ENCODE data around the gene NBEA.

- TF ChIP-seq CTCF (conservative IDR thresholded peaks at IDR 0.05; ENCODE audit: low read depth in 2 of 2) (no peak), EZH2 (IDR thresholded peaks at IDR 0.05; ENCODE audit: low read depth, unreplicated experiment) (no peak), EZH2phosphoT487 (IDR thresholded peaks at IDR 0.05; ENCODE audit: unreplicated experiment) (no peak), POLR2AphosphoS5 (IDR thresholded peaks at IDR 0.05; ENCODE audit: low read depth) (no peak)
- TF ChIP-seq, protein P1, sequence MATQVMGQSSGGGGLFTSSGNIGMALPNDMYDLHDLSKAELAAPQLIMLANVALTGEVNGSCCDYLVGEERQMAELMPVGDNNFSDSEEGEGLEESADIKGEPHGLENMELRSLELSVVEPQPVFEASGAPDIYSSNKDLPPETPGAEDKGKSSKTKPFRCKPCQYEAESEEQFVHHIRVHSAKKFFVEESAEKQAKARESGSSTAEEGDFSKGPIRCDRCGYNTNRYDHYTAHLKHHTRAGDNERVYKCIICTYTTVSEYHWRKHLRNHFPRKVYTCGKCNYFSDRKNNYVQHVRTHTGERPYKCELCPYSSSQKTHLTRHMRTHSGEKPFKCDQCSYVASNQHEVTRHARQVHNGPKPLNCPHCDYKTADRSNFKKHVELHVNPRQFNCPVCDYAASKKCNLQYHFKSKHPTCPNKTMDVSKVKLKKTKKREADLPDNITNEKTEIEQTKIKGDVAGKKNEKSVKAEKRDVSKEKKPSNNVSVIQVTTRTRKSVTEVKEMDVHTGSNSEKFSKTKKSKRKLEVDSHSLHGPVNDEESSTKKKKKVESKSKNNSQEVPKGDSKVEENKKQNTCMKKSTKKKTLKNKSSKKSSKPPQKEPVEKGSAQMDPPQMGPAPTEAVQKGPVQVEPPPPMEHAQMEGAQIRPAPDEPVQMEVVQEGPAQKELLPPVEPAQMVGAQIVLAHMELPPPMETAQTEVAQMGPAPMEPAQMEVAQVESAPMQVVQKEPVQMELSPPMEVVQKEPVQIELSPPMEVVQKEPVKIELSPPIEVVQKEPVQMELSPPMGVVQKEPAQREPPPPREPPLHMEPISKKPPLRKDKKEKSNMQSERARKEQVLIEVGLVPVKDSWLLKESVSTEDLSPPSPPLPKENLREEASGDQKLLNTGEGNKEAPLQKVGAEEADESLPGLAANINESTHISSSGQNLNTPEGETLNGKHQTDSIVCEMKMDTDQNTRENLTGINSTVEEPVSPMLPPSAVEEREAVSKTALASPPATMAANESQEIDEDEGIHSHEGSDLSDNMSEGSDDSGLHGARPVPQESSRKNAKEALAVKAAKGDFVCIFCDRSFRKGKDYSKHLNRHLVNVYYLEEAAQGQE (IDR thresholded peaks at IDR 0.05; ENCODE audit: unreplicated experiment), result no peak
Observed at GRCh38 chr13:35092251-35092650, 150.2 kb downstream of the NBEA start.

All from GM23338 (cell line).